Fibroblast of upper back skin (primary cell): Measurements from ENCODE around the gene CCDC195.
"Not testable (repeated sequence)": the region's sequence is repeated elsewhere in the genome, so short reads cannot be mapped to it uniquely, and the experiment has no call there.

Source experiments
- DNase-seq: peaks from one replicate; pipeline ENCODE4 v3.0.0-alpha.2; 2013

Gene CCDC195

GRCh38 chr2:224689539-224689938 is 26.6 kb downstream of the CCDC195 start:
- DNase-seq: no peak

- no peak for DNase-seq
Measured at GRCh38 chr2:224688997-224689396, 27.2 kb downstream of the CCDC195 start.

GRCh38 chr2:224687156-224687555 is 29.0 kb downstream of the CCDC195 start:
- peak; percentile 13 for DNase-seq

GRCh38 chr2:224685121-224685520 is 31.0 kb downstream of the CCDC195 start:
- DNase-seq: no peak

GRCh38 chr2:224682134-224682533 is 34.0 kb downstream of the CCDC195 start:
- DNase-seq: no peak

- no peak for DNase-seq
Measured at GRCh38 chr2:224671731-224672130, 44.4 kb downstream of the CCDC195 start.

- no peak for DNase-seq
Measured at GRCh38 chr2:224670203-224670602, 46.0 kb downstream of the CCDC195 start.

GRCh38 chr2:224669449-224669848 is 46.7 kb downstream of the CCDC195 start:
- DNase-seq: peak; percentile 13

- no peak for DNase-seq
Measured at GRCh38 chr2:224668123-224668909, 47.8 kb downstream of the CCDC195 start.

GRCh38 chr2:224666951-224667553 is 49.1 kb downstream of the CCDC195 start:
- DNase-seq: no peak

GRCh38 chr2:224663322-224663721 is 52.8 kb downstream of the CCDC195 start:
- not testable (repeated sequence) for DNase-seq

- not testable (repeated sequence) for DNase-seq
Measured at GRCh38 chr2:224661708-224662107, 54.5 kb downstream of the CCDC195 start.

GRCh38 chr2:224659714-224660113 is 56.5 kb downstream of the CCDC195 start:
- DNase-seq: no peak

GRCh38 chr2:224658780-224659405 is 57.3 kb downstream of the CCDC195 start:
- DNase-seq: no peak

GRCh38 chr2:224657349-224657748 is 58.8 kb downstream of the CCDC195 start:
- no peak for DNase-seq

GRCh38 chr2:224655006-224655537 is 61.1 kb downstream of the CCDC195 start:
- DNase-seq: no peak
